Ecto neural progenitor cell (in vitro differentiated cells): ENCODE measurements around the gene TRPM2.
"Not testable (repeated sequence)": the region's sequence is repeated elsewhere in the genome, so short reads cannot be mapped to it uniquely, and the experiment has no call there.

ENCODE experiments used
- DNase-seq: peaks from one replicate; pipeline ENCODE4 v3.0.0-alpha.2; 2018; ENCODE audit warnings: low spot score

TRPM2 gene

DNA sequence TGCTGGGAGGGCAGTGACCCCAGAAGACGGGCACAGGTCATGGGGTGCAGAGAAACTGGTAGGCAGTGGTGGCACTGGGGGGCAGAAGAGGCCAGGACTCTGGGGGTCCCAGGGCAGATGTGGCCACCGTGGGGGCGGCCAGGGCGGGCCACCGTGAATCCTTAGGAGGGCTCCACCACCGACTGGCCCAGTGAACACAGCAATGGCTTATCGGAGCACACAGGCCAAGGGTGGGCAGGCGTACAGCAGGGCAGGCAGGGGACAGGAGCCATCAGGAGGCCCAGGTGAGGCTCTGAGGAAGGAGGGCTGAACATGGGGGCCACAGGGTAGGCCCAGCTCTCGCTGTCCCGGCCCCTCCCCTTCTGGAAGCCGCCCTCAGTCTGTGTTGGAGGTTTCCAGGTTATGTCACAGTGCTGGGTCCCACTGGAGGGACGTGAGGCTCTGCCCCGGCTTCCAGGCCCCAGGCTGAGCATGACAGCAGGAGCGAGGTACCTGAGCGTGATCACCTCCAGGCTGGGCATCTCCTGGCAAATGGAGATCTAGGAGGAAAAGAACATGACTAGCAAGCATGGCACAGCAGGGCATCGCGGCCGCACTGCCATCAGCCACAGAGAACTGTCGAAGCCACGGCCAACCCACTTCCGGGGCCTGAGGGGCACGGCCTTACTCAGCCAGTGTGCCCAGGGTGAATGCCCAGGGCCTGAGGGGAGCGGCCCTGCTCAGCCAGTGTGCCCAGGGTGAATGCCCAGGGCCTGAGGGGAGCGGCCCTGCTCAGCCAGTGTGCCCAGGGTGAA is 18.0 kb upstream of the TRPM2 start:
- DNase-seq = no peak

DNA sequence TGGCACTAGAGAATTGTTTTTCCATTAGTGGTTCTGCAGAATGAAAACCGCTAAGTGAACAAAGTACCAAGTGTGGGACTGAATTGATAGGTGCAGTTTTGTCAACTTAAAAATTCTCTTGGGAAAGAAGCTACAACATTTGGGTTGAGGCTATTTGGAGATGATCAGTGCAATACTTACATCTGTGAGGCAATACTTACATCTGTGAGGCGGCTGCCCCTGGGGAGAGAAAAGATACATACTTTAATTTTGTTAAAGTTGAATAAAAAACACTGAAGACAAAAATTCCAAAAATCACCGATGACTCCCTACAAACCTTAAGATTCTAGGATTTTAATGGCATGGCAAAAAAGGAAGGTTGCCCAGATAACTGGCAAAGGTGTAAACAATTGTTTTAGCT is 16.0 kb upstream of the TRPM2 start:
- DNase-seq = no peak

DNA sequence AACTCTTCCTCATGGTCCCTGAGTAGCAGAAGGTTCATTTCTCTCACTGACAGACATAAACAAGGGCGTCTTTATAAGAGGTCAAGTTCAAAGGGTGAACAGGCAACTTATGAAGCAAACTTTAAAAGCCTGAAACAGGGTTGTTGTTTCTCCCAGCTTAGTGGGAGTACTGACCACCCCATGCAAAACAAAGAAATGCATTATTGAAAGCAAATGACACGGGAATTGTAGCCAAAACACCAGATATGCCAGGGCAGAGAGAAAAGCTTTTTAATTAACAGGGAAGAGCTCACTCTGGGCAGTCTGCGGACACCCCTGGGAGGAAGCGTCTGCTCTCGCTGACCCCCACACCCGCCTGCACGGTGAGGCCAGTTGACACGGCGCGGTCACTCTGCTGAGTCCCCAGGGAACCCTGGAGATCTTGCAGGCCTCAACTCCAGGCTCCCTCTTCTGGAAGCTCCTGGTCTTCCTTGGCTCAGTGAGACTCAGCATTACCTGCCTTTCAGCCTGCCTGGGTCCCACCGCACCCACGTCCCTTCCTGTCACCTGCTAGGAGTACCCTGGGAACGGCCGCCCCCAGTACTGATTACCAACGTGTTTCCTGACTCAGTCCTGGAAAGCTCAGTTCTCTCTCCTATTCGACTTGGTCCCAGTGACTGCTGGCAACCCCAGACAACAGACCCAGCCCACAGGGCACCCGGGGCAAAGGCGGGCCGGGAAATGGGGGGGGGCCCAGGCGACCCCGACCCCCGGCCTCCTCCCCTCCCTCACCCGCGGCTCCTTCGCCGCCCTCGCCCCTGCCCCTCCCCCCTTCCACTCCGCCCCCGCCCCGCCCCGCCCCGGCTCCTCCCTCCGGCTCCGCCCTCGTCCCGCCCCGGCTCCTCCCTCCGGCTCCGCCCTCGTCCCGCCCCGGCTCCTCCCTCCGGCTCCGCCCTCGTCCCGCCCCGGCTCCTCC is 15.2 kb upstream of the TRPM2 start:
- DNase-seq = peak; percentile 82

DNA sequence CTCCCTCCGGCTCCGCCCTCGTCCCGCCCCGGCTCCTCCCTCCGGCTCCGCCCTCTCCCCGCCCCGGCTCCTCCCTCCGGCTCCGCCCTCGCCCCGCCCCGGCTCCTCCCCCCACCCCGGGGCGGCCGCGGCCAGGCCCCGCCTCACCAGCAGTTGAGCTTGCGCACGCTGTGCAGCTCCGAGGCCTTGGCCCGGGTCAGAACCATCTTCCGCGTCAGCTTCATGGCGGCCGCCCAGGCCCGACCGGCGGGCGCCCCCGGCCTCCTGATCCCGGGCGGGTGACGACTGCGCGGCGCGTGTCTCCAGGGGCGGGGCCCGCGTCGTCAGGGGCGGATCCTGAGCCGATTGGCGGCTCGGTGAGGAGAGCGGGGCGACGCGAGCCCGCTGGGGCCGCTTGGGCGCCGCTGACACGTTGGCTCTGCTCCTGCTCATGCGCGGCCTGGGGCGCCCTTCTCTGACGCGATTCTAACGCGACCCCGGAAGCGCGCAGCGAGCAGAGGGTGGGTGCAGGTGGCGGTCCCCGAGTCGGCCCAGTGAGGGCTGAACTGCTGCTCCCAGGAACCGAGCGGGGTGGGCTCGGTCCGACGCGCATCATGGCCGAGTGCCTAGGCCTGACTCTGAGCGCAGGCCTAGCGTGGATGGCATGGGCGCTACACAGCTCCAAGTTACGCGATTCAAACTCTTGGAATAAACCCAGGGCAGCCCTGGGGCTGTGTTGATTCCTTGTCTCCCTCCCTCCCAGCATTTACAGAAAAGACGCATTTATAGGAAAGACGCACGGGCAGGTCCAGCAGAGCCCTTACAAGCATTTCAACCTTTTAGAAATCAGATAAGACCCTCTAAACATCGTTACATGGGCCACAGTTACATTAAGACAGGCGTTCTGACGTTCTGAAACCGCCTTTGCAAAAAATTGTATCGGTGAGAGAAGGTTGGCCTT is 14.2 kb upstream of the TRPM2 start, which contains the start of gene CFAP410:
CFAP410 (minus strand) TSS at position 420 of the 940 bp plus-strand sequence; CDS start at position 224, 196 bp downstream.
- peak; percentile 97 for DNase-seq

DNA sequence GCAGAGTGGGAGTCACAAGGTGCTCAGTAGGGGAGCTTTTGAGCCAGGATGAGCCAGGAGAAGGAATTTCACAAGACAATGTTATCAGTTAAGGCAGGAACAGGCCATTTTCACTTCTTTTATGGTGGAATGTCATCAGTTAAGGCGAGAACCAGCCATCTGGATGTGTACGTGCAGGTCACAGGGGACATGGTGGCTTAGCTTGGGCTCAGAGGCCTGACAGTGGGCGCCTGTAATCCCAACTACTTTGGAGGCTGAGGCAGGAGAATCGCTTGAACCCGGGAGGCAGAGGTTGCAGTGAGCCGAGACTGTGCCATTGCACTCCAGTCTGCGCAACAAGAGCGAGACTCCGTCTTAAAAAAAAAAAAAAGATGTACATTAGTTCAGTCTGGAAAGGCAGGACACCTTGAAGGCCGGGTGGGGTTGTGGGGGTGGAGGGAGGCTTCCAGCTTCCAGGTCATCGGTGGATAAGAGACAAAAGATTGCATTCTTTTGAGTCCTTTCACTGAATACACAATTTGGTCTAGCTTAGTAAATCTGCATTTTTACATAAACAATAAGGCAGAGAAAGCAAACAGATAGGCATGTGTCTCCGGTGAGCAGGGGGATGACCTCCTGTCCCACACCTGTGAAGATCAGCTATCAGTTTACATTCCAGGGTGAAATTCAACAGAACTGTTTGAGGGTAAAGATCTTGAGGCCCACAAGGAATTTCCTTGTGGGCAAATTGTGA is 11.5 kb upstream of the TRPM2 start:
- not testable (repeated sequence) for DNase-seq

DNA sequence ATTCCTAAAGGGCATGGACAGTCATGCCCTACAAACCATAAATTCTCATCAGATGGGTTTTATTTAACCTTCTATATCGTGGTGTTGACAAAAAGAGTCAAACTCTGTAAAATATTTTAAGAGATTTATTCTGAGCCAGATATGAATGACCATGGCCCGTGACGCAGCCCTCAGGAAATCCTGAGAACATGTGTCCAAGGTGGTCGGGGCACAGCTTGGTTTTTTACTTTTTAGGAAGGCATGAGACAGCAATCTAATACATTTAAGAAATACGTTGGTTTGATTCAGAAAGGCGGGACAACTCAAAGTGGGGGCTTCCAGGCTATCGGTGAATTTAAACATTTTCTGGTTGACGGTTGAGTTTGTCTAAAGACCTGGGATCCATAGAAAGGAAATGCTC is 10.4 kb upstream of the TRPM2 start:
- not testable (repeated sequence) for DNase-seq

DNA sequence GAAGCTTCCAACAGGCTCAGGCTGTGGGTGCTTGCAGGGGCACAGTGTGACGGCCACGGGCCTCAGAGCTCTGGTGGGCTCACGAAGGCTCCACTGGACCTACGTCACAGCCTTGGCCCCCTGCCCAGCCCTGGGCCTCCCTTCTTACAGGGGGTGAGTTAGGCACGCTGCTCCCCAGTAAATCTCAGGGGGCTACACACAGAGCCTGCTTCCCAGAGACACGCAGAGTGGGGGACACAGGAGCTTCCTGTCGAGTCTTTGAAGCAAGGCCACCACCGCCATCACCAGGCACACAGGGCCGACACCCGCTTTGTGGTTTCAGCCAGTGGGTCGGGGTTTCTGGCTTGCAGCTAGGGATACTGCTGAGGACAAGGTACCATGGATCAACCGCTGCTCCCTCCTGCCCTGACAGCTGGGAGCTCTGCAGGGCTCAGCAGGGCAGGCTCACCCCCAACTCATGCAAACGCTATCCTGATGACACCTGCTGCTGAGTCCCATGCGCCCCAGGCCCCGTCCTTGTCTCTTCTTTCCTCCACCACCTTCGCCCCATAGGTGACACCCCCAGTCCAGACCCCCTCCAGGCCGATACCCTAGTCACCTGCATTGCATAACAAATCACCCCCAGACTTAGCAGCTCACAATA is 8.8 kb upstream of the TRPM2 start:
- DNase-seq = no peak

DNA sequence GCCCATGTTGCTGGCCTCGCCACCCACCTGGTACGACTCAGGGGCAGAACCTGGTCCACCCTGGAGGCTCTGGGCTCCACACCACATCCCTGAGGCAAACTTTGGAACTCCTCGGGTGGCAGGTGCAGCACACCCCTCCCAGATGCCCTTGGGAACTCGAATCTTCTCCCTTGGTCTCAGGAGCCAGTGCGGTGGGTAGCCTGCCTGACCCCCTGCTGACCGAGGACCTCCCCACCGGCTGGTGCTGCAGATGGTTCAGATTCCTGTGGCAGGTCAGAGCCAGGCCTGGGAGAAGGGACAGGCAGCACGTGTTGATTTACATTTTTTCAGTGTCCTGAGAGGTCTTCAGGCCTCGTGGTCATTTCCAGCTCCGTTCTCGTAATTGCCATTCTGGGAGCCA is 7.9 kb upstream of the TRPM2 start:
- DNase-seq = no peak

DNA sequence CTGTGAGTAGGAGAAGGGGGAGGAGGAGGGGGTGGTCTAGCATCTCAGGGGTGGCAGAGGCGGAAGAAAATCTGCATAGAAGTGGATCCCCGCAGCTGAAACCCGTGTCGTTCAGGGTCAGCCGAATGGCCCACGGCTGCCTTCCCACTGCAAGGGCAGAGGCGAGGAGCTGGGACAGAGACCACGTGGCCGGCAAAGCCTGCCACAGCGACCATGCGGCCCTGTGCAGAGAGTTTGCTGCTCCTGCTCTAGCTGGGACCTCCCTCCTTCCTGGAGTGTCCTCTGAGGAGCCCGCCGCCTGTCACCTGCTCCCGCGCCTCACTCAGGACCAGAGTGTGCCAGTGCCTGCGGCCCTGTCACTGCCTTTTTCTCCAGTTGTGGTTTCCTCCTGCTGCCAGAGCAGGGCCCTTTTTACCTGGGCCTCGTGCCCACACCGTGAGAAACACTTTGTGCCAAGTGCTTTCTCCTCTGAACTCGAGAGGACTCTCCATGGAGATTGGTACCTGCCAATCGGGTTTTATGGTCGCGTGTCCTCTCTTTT is 5.4 kb upstream of the TRPM2 start:
- DNase-seq = no peak

DNA sequence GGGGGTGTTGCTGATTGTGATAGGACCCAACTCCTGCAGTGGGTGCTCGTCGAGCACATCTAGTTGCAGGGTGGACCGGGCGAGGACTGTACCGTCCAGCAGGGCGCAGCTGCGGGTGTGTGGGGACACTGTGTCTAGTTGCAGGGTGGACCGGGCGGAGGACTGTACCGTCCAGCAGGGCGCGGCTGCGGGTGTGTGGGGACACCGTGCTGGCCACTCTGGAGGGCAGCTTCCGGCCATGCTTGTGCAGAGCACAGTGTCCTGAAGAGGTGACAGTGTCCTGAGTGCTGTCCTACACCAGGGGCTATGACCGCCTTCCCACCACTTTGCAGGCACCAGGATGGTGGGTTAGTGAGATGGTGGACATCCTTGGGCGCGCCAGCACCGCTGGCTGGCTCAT is 4.6 kb upstream of the TRPM2 start:
- DNase-seq = no peak

DNA sequence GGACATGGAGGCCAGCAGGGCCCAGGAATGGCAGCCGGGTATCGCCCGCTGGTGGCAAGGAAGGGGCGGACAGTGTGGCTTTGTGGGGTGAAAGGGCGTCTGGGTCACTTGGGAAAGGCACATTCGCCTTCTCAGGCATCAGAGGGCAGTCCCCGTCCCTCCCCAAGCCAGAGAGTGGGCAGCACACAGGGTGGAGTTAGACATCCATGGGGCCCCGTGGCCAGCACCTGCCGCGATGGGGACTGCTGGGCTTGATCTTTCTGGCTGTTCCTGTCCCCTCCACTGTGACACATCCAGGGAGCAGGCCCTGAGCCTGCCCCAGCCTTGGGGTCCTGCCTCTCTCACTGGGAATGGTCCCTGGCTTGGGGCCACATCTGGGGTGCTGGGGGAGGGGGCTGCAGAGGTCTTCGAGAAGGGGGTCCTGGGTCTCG is 4.0 kb upstream of the TRPM2 start:
- no peak for DNase-seq

DNA sequence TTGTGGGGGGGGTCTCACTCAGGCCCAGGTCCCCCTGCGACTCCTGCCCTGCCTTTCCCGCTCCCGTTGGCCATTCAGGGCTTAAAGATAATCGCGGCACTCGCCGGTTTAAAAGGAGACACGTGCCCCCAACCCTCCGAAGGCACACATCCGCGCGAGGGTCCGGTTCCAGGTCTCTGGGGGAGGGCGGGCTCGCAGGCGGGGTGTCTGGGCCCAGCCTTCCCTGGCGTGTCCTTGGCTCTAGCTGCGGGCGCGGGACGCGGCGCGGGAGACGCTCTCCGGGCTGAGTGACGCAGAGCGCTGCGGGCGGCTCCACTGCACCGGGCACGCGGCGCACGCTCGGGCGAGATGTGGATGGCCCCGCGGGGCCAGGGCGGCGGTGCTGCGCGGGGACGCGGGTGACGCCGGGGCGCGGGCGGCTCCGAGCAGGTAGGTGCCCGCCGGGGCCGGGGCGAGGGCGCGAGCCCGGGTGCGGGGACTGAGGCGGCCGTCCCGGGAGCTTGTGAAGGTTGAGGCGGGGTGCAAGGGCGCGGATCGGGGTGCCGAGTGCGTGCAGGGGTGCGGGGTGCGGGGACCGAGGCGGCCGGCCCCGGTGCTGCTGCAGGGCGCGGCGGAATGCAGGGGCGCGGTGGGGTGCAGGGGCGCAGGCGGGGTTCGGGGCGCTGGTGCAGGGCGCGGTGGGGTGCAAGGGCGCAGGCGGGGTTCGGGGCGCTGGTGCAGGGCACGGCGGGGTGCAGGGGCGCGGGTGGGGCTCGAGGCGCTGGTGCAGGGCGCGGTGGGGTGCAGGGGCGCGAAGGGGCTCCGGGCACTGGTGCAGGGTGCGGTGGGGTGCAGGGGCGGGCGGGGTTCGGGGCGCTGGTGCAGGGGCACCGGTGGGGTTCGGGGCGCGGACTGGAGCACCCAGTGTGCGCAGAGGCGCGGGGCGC is 3.3 kb upstream of the TRPM2 start:
- DNase-seq = no peak

DNA sequence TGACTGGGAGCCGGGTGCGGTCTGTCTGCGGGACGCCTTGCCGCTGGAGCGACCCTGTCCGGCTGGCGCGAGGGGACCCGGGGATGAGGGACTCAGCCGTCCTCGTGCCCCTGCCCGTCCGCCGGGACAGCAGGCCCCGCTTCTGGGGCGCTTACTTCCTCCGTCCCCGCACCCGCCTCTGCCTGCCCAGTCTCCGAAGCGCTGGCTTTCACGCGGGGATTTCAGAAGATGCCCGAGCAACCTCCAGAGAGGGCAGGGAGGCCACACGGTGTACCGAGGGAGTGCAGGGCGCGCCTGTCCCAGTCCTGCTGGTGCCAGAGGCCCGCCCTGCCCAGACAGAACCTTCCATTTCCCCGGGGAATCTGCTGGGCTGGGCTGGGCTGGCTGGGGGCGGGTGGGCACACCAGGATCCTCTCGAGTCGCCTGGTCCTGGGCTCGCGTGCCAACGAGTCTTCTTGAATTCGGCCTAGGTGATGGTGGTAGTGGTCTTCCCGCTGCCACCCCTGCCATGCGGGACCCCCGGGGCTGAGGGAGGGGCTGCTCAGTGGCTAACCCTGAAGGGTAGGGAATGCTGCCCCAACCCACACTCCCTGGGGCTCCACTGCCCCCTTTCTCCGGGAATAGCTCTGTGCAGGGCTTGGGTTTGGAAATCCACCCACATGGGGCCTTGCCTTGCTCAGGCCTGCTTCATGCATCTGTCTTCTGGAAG is 2.5 kb upstream of the TRPM2 start:
- DNase-seq = no peak

DNA sequence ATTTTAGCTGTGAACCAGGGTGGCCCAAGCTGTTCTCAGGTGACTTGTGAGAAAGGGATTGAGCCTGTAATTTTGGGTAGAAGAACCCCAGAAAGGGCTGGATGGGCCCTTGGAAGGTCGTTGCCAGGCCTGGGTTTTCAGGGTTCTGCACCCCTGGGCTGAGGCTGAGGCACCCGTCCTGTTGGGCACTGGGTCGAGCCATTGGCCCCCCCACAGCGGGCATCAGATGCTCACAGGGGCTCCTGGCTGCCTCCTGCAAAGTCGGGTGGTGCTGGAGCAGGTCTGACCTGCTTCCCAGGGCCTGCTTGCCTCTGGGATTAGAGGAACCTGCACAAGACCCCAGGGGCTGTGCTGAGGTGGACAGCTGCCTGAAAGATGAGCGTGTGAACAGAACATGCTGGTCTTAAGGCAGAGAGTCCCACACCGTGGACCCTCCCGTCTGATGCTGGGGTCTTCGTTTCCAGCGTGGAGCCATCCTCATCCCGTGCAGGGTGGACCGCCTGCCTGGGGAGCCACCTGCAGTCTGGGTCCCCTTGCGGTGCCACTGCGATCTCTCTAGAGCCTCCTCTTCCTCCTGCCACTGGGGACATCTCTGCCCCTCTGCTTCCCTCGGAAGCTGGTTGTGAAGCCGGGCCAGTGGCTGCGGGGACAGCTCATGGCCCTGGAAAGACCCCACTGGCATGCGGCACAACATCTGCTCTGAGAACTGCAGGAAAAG is 1.7 kb upstream of the TRPM2 start:
- no peak for DNase-seq

DNA sequence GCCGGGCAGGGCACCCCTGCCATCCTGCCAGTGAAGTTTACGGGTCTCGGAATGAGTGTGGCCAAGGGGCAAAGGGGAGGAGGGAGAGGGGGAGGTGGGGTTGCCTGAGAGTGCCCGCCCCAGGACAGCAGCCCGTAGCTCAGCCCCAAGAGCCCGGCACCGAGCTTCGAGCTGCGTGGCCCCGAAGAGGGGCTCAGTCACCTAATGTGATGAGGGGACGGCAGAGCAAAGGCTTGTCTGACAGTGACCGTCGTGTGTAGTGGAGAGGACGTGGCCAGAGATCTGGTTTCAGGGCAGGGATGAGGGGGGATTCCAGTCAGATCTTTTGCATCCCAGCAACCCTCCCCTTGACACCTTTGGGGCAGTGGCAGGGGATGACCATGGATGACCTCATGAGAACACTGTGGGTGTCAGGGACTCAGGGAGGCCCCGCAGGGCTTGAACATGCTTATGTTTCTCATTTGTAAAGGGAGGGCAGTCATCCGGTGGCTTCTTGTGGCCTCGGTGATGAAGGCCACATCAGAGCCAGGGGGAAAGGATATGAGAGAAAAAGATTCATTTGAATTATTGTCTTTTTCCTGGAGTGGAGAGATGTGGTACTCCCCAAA is 1.1 kb upstream of the TRPM2 start:
- DNase-seq = no peak

DNA sequence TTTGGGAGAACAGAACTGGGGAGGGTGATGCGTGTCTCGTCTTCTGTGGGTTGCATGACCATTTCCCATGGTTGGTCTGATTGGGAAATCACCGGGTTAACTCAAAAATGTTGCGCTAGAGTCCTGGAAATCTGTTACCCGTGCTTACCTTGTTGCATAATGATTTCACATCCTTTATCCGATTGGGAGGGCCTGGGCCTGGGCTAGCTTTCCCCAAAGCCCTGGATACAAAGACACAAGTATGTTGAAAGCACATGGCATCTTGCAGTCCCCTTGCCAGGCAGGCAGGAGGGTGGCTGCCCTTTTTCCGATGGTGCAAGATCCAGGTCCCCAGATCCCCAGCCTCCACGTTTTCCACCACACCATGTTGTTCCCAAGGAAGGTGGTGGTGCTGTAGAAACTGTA is 582 bp downstream of the TRPM2 start:
- DNase-seq = no peak
